IPS-18c (cell line): Measurements from ENCODE around the gene CDHR2.
A peak's percentile ranks its signal among the peaks of the same experiment; 100 is the strongest.

Source experiments
- H3K4me3 ChIP-seq: 2 replicates; pipeline ENCODE4 v1.7.0; 2013; ENCODE audit warnings: low read depth, mild to moderate bottlenecking, low read length, moderate library complexity; ENCODE audit not compliant: insufficient read depth
- H3K9me3 ChIP-seq: one replicate; pipeline ENCODE4 v1.6.1; 2013; ENCODE audit warnings: mild to moderate bottlenecking, low read length, moderate library complexity; ENCODE audit not compliant: control insufficient read depth, insufficient read depth

Gene CDHR2

GRCh38 chr5:176525677-176526076 is 23.5 kb upstream of the CDHR2 start:
- H3K9me3 ChIP-seq = peaks cover 2% of the 10 kb centered on the region
- no peak overlapping the region for H3K4me3 ChIP-seq

- Histone ChIP-seq H3K4me3 (no peak overlapping the region), H3K9me3 (peaks cover 2% of the 10 kb centered on the region)
Measured at GRCh38 chr5:176526462-176526861, 22.7 kb upstream of the CDHR2 start.

- Histone ChIP-seq H3K4me3 (no peak overlapping the region), H3K9me3 (peaks cover 2% of the 10 kb centered on the region)
Measured at GRCh38 chr5:176527246-176528222, 21.6 kb upstream of the CDHR2 start.

GRCh38 chr5:176528301-176528700 is 20.8 kb upstream of the CDHR2 start:
- Histone ChIP-seq H3K4me3 (no peak overlapping the region), H3K9me3 (peaks cover 2% of the 10 kb centered on the region)

GRCh38 chr5:176528761-176529115 is 20.4 kb upstream of the CDHR2 start:
- Histone ChIP-seq H3K4me3 (no peak overlapping the region), H3K9me3 (peaks cover 2% of the 10 kb centered on the region)

GRCh38 chr5:176529116-176529740 is 19.9 kb upstream of the CDHR2 start:
- peaks cover 2% of the 10 kb centered on the region for H3K9me3 ChIP-seq
- no peak overlapping the region for H3K4me3 ChIP-seq

GRCh38 chr5:176529741-176530141 is 19.4 kb upstream of the CDHR2 start:
- Histone ChIP-seq H3K4me3 (no peak overlapping the region), H3K9me3 (peaks cover 2% of the 10 kb centered on the region)

GRCh38 chr5:176530393-176530982 is 18.7 kb upstream of the CDHR2 start:
- Histone ChIP-seq H3K9me3 (peaks cover 2% of the 10 kb centered on the region), H3K4me3 (no peak overlapping the region)

GRCh38 chr5:176530983-176531901 is 17.9 kb upstream of the CDHR2 start:
- Histone ChIP-seq H3K4me3 (no peak overlapping the region), H3K9me3 (peaks cover 2% of the 10 kb centered on the region)

- peaks cover 2% of the 10 kb centered on the region for H3K9me3 ChIP-seq
- no peak overlapping the region for H3K4me3 ChIP-seq
Measured at GRCh38 chr5:176531902-176532493, 17.1 kb upstream of the CDHR2 start.

GRCh38 chr5:176532795-176533194 is 16.3 kb upstream of the CDHR2 start:
- H3K4me3 ChIP-seq = no peak overlapping the region
- H3K9me3 ChIP-seq = peaks cover 2% of the 10 kb centered on the region

GRCh38 chr5:176533390-176533789 is 15.8 kb upstream of the CDHR2 start:
- peaks cover 2% of the 10 kb centered on the region for H3K9me3 ChIP-seq
- no peak overlapping the region for H3K4me3 ChIP-seq

- no peak overlapping the region for H3K4me3 ChIP-seq
- peaks cover 2% of the 10 kb centered on the region for H3K9me3 ChIP-seq
Measured at GRCh38 chr5:176533894-176534611, 15.1 kb upstream of the CDHR2 start.

GRCh38 chr5:176534640-176535039 is 14.5 kb upstream of the CDHR2 start:
- peak overlapping the region; percentile 99; the same call in 1 of the 2 replicates for H3K4me3 ChIP-seq
- peaks cover 2% of the 10 kb centered on the region for H3K9me3 ChIP-seq

- peaks cover 2% of the 10 kb centered on the region for H3K9me3 ChIP-seq
Measured at GRCh38 chr5:176535101-176535663, 14.0 kb upstream of the CDHR2 start.

GRCh38 chr5:176535664-176536131 is 13.4 kb upstream of the CDHR2 start:
- Histone ChIP-seq H3K4me3 (peak overlapping the region; percentile 99), H3K9me3 (peaks cover 2% of the 10 kb centered on the region)

More at GRCh38 chr5:176535101-176535663, 14.0 kb upstream of the CDHR2 start:
- peak overlapping the region; percentile 99 for H3K4me3 ChIP-seq
